ENCODE measurements around the gene RINT1. TPM values are rescaled to one million over a fixed set of nuclear protein-coding genes. Genes with fewer than 3 reads are reported as not detected.
"Not testable (repeated sequence)": the region's sequence is repeated elsewhere in the genome, so short reads cannot be mapped to it uniquely, and the experiment has no call there.

The RINT1 gene
- total and polyA plus RNA-seq, 2 of the 13 experiments (the other 11 are each of a cell fraction or from before 2014, with no cell fraction given) = 14.7 to 19.3 TPM

DNA sequence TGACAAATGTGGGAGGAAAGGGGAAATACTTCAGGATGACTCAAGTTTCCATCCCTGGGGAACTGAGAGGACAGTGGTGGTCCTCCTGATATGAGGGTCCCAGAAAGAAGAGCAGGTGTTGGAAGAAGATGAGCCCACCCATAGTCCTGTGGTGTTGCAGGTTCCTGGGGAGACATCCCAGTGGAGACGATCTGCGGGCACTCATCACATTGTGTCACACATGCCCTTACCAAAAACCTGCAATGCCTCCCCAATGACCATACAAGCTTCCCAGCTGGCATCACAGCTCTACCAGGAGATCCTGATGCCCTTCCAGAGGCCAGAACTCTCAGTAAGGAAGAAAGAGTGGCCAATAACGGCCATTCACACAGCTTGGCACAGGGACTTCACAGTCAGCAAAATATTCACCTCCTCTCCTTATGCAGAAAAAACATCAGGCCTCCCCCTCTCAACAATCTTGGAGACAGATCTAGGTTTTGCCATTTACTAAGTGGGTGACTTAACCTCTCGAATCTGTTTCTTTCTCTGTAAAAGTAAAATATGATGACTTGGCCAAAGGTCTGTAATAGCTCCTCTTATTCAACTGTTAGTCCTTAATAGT, 19.0 kb upstream of the RINT1 start:
- FAIRE-seq (no peak), ATAC-seq (no peak; the same call in 2 of the 3 replicates), DNase-seq (ENCODE audit: low spot score) (no peak)
- Histone ChIP-seq H3K4me1 (ENCODE audit: insufficient read depth, low read length) (no peaks in the 10 kb centered on the region), H3K9me3 (ENCODE audit: low read length) (no peaks in the 10 kb centered on the region), H3K27me3 (ENCODE audit: control insufficient read depth in 1 of 2, insufficient read depth in 2 of 2, low read length in 2 of 2) (no peaks in the 10 kb centered on the region), H3K4me2 (ENCODE audit: low read depth, low read length) (no peak overlapping the region), H3K36me3 (replicated peaks in 1 of 2; ENCODE audit: control insufficient read depth in 1 of 2, insufficient read depth in 2 of 2, low read length in 2 of 2) (peaks cover 5 to 25% of the 10 kb centered on the region in 2 experiments; a peak in 4 of 5 replicates), H3K79me2 (ENCODE audit: insufficient read depth, low read length) (peaks cover 61% of the 10 kb centered on the region), H3K9ac (ENCODE audit: insufficient read depth, low read depth, low read length) (no peak overlapping the region), H3K4me3 (replicated peaks in 1 of 3; ENCODE audit: insufficient read depth in 1 of 3, low read depth in 2 of 3, low read length in 3 of 3) (no peak overlapping the region), H4K20me1 (ENCODE audit: insufficient read depth, low read length) (0 out of 2 replicates have a peak, but pooled peaks cover 4% of the 10 kb centered on the region), H2AFZ (ENCODE audit: low read length) (no peak overlapping the region), H3K27ac (ENCODE audit: extremely low read length, insufficient read depth, low read length) (no peak overlapping the region)
- ChIA-PET CTCF (ENCODE audit: low intra/inter-chr PET ratio, low total read pairs) (no interaction called here), POLR2A (no interaction called here)
- intact Hi-C loops (cut with micrococcal nuclease; ENCODE audit: unreplicated experiment) (no loop called here), in situ Hi-C loops (cut with HindIII; ENCODE audit: extremely low pct_ligation_motif_present, low pct_unique_long_range_greater_than_20kb) (no loop called here)
- TF ChIP-seq, protein P1, sequence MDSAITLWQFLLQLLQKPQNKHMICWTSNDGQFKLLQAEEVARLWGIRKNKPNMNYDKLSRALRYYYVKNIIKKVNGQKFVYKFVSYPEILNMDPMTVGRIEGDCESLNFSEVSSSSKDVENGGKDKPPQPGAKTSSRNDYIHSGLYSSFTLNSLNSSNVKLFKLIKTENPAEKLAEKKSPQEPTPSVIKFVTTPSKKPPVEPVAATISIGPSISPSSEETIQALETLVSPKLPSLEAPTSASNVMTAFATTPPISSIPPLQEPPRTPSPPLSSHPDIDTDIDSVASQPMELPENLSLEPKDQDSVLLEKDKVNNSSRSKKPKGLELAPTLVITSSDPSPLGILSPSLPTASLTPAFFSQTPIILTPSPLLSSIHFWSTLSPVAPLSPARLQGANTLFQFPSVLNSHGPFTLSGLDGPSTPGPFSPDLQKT (CRISPR knock-in tag; IDR thresholded peaks at IDR 0.05; ENCODE audit: borderline replicate concordance) = no peak
- no peak for TF ChIP-seq RXRA (CRISPR knock-in tag; IDR thresholded peaks at IDR 0.05)
- 0 out of 4 replicates have a peak, but pooled peaks of 1 of the 2 experiments have one; percentile 2 for TF ChIP-seq MAFK (conservative IDR thresholded peaks at IDR 0.05 in 1 of 2, IDR thresholded peaks at IDR 0.05 in 1 of 2; ENCODE audit: low read length in 2 of 2)
- TF ChIP-seq HOXA3 (CRISPR knock-in tag; IDR thresholded peaks at IDR 0.05) = no peak
- WGBS (ENCODE audit: low lambda C conversion rate) = 100% methylated on average over 4 of the region's 4 CpGs
- BruUV-seq (replicated peaks) = no TSS peak

DNA sequence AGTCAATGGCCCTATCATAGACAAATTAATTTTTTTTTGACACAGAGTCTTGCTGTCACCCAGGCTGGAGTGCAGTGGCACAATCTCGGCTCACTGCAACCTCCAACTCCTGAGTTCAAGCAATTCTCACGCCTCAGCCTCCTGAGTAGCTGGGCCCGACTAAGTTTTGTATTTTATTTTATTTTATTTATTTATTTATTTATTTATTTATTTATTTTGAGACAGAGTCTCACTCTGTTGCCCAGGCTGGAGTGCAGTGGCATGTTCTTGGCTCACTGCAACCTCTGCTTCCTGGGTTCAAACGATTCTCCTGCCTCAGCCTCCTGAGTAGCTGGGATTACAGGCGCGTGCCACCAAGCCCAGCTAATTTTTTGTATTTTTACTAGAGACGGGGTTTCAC, 16.4 kb upstream of the RINT1 start:
- H3K27me3 ChIP-seq (ENCODE audit: control insufficient read depth in 1 of 2, insufficient read depth in 2 of 2, low read length in 2 of 2); H3K4me3 ChIP-seq (replicated peaks in 1 of 3; ENCODE audit: insufficient read depth in 1 of 3, low read depth in 2 of 3, low read length in 3 of 3); H2AFZ ChIP-seq (ENCODE audit: low read length); intact Hi-C loops (cut with micrococcal nuclease; ENCODE audit: unreplicated experiment); CTCF ChIA-PET (ENCODE audit: low intra/inter-chr PET ratio, low total read pairs); H3K27ac ChIP-seq (ENCODE audit: extremely low read length, insufficient read depth, low read length); H3K4me2 ChIP-seq (ENCODE audit: low read depth, low read length); DNase-seq (ENCODE audit: low spot score); POLR2A ChIA-PET; H3K9me3 ChIP-seq (ENCODE audit: low read length); ATAC-seq; H3K9ac ChIP-seq (ENCODE audit: insufficient read depth, low read depth, low read length); in situ Hi-C loops (cut with HindIII; ENCODE audit: extremely low pct_ligation_motif_present, low pct_unique_long_range_greater_than_20kb); BruUV-seq (replicated peaks); H4K20me1 ChIP-seq (ENCODE audit: insufficient read depth, low read length); FAIRE-seq: not testable (repeated sequence)
- Histone ChIP-seq H3K79me2 (ENCODE audit: insufficient read depth, low read length) (peaks cover 64% of the 10 kb centered on the region), H3K4me1 (ENCODE audit: insufficient read depth, low read length) (peaks cover 16% of the 10 kb centered on the region), H3K36me3 (replicated peaks in 1 of 2; ENCODE audit: control insufficient read depth in 1 of 2, insufficient read depth in 2 of 2, low read length in 2 of 2) (peaks cover 5 to 31% of the 10 kb centered on the region in 2 experiments)
- WGBS (ENCODE audit: low lambda C conversion rate) = 98% methylated on average over 7 of the region's 7 CpGs
